Measurements from ENCODE around the gene U2AF2. TPM values are rescaled to one million over a fixed set of nuclear protein-coding genes. Genes with fewer than 3 reads are reported as not detected.
A peak's percentile ranks its signal among the peaks of the same experiment; 100 is the strongest.

Gene U2AF2
- total RNA-seq, 1 experiment from 2014 or later = 545 TPM

GRCh38 chr19:55649268-55650125, 5.3 kb upstream of the U2AF2 start:
- POLR2A ChIA-PET = no interaction called here
- ATAC-seq = no peak

GRCh38 chr19:55650126-55650557, 4.7 kb upstream of the U2AF2 start:
- POLR2A ChIA-PET = no interaction called here
- in situ Hi-C loops (cut with HindIII; ENCODE audit: low pct_unique_long_range_greater_than_20kb, low sequenced_read_pairs) = no loop called here
- no peak for TF ChIP-seq POLR2AphosphoS5 (IDR thresholded peaks at IDR 0.05; ENCODE audit: low read depth, low read length)
- TF ChIP-seq TCF7L2 (IDR thresholded peaks at IDR 0.05; ENCODE audit: low read depth, low read length) = no peak
- no peak for TF ChIP-seq CTCF (IDR thresholded peaks at IDR 0.05)
- no peak for TF ChIP-seq REST (IDR thresholded peaks at IDR 0.05; ENCODE audit: insufficient read depth in 1 of 2, low read depth in 2 of 2, low read length in 1 of 2)
- no peak for TF ChIP-seq SIN3A (IDR thresholded peaks at IDR 0.05; ENCODE audit: borderline replicate concordance, insufficient read depth, low read depth, low read length)
- Histone ChIP-seq H3K36me3 (ENCODE audit: control insufficient read depth, insufficient read depth, low read length) (peaks cover 4% of the 10 kb centered on the region; the same call in 1 of the 2 replicates), H3K9me3 (ENCODE audit: control insufficient read depth, insufficient read depth, low read depth, low read length) (no peaks in the 10 kb centered on the region), H3K4me1 (ENCODE audit: control insufficient read depth, insufficient read depth, low read length) (peaks cover 26% of the 10 kb centered on the region), H3K27me3 (ENCODE audit: control insufficient read depth, insufficient read depth, low read length) (no peaks in the 10 kb centered on the region), H3K27ac (ENCODE audit: low read length) (peak overlapping the region; percentile 12; the same call in 1 of the 2 replicates), H3K4me3 (ENCODE audit: low read depth in 2 of 2, low read length in 2 of 2) (no peak overlapping the region)
- no TSS peak for BruUV-seq (replicated peaks)
- ATAC-seq = no peak
- intact Hi-C loops (cut with micrococcal nuclease; ENCODE audit: unreplicated experiment) = no loop called here
- CTCF ChIA-PET = no interaction called here
- no peak for DNase-seq (ENCODE audit: low read depth, low spot score)

More at GRCh38 chr19:55649268-55650125, 5.3 kb upstream of the U2AF2 start:
- DNase-seq (ENCODE audit: low read depth, low spot score) = no peak
- intact Hi-C loops (cut with micrococcal nuclease; ENCODE audit: unreplicated experiment) = no loop called here
- H3K9me3 ChIP-seq (ENCODE audit: control insufficient read depth, insufficient read depth, low read depth, low read length) = no peaks in the 10 kb centered on the region
- TF ChIP-seq REST (IDR thresholded peaks at IDR 0.05; ENCODE audit: insufficient read depth in 1 of 2, low read depth in 2 of 2, low read length in 1 of 2) = no peak
- TF ChIP-seq TCF7L2 (IDR thresholded peaks at IDR 0.05; ENCODE audit: low read depth, low read length) = no peak
- TF ChIP-seq CTCF (IDR thresholded peaks at IDR 0.05) = no peak
- no peak for TF ChIP-seq SIN3A (IDR thresholded peaks at IDR 0.05; ENCODE audit: borderline replicate concordance, insufficient read depth, low read depth, low read length)
- TF ChIP-seq POLR2AphosphoS5 (IDR thresholded peaks at IDR 0.05; ENCODE audit: low read depth, low read length) = no peak
- H3K27me3 ChIP-seq (ENCODE audit: control insufficient read depth, insufficient read depth, low read length) = no peaks in the 10 kb centered on the region
- in situ Hi-C loops (cut with HindIII; ENCODE audit: low pct_unique_long_range_greater_than_20kb, low sequenced_read_pairs) = no loop called here
- H3K4me1 ChIP-seq (ENCODE audit: control insufficient read depth, insufficient read depth, low read length) = peaks cover 33% of the 10 kb centered on the region
- CTCF ChIA-PET = no interaction called here
- peak overlapping the region; percentile 94 for H3K27ac ChIP-seq (ENCODE audit: low read length)
- no TSS peak for BruUV-seq (replicated peaks)
- peak overlapping the region; percentile 70 to 78 for H3K4me3 ChIP-seq (ENCODE audit: low read depth in 2 of 2, low read length in 2 of 2)
- H3K36me3 ChIP-seq (ENCODE audit: control insufficient read depth, insufficient read depth, low read length) = peaks cover 10% of the 10 kb centered on the region
